ENCODE data around the gene MYZAP. TPM values are rescaled to one million over a fixed set of nuclear protein-coding genes. Genes with fewer than 3 reads are reported as not detected.

The MYZAP gene
- total RNA-seq, 1 donor from 2014 or later: 0.28 TPM

DNA sequence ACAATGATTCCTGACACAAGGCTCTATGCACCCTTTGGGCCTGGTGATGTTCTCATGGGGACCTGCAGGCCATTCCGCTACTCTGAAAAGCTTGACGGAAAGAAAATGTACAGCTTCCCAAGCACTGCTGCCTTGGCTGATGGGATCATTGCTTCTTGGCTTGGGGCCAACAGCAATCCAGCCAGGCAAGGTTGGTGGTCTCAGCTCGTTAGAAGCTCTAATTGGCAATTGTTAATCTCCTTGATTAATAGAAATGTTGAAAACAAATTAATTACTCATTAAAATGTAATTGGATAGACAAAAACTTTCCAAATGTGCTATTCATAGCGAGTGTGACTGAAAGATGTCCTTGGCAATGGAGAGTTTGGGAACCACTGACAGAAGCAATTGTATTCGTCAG, 16.3 kb upstream of the MYZAP start:
- Mint-ChIP-seq H3K36me3 (ENCODE audit: low read depth) (no peaks in the 10 kb centered on the region), H3K4me1 (no peaks in the 10 kb centered on the region), H3K27me3 (ENCODE audit: low read depth) (peaks cover 9% of the 10 kb centered on the region), H3K4me3 (no peak overlapping the region), H3K27ac (ENCODE audit: unreplicated experiment) (no peak overlapping the region), H3K9me3 (peaks cover 3% of the 10 kb centered on the region)
- TF ChIP-seq, protein P1, sequence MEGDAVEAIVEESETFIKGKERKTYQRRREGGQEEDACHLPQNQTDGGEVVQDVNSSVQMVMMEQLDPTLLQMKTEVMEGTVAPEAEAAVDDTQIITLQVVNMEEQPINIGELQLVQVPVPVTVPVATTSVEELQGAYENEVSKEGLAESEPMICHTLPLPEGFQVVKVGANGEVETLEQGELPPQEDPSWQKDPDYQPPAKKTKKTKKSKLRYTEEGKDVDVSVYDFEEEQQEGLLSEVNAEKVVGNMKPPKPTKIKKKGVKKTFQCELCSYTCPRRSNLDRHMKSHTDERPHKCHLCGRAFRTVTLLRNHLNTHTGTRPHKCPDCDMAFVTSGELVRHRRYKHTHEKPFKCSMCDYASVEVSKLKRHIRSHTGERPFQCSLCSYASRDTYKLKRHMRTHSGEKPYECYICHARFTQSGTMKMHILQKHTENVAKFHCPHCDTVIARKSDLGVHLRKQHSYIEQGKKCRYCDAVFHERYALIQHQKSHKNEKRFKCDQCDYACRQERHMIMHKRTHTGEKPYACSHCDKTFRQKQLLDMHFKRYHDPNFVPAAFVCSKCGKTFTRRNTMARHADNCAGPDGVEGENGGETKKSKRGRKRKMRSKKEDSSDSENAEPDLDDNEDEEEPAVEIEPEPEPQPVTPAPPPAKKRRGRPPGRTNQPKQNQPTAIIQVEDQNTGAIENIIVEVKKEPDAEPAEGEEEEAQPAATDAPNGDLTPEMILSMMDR (conservative IDR thresholded peaks at IDR 0.05): no peak
- DNase-seq (ENCODE audit: low read depth, low spot score): no peak

DNA sequence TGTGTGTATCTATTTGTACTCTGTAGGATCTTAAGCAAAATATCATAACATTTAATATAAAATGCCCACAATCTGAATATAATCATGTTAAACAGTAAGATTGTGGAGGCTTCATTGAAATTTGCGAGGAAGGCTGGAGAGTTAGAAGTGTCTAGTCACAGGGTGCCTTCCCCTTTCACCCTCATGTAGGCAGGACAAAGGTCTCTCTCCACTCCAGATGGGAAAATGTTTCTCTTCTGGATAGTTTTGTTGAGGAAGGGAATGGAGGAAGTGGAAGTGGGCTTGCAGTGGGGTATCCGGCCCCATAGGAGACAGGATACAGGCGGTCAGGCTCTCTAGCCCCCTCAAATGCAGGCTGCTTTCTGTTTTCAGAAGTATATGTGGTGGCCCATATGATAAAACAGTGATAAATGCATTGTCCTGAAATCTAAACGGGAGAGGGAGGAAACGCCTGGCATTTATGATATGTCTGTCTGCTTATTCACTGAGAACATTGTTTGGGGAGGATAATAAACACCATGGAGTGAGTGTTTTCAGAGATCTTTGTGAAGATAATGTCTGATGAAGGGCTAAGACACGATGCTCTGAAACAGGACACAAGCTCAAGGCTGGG, 13.3 kb upstream of the MYZAP start:
- TF ChIP-seq, protein P1 (conservative IDR thresholded peaks at IDR 0.05): no peak
- Mint-ChIP-seq H3K27me3 (ENCODE audit: low read depth) (peaks cover 14% of the 10 kb centered on the region), H3K4me1 (no peaks in the 10 kb centered on the region), H3K4me3 (no peak overlapping the region), H3K9me3 (peaks cover 9% of the 10 kb centered on the region), H3K36me3 (ENCODE audit: low read depth) (peaks cover 3% of the 10 kb centered on the region), H3K27ac (ENCODE audit: unreplicated experiment) (no peak overlapping the region)
- no peak for DNase-seq (ENCODE audit: low read depth, low spot score)

- Mint-ChIP-seq H3K4me3 (no peak overlapping the region), H3K27ac (ENCODE audit: unreplicated experiment) (peak overlapping the region; percentile 72), H3K27me3 (ENCODE audit: low read depth) (peaks cover 23% of the 10 kb centered on the region), H3K9me3 (peaks cover 11% of the 10 kb centered on the region), H3K36me3 (ENCODE audit: low read depth) (peaks cover 3% of the 10 kb centered on the region), H3K4me1 (no peaks in the 10 kb centered on the region)
- no peak for DNase-seq (ENCODE audit: low read depth, low spot score)
- TF ChIP-seq, protein P1 (conservative IDR thresholded peaks at IDR 0.05): no peak
Observed at GRCh38 chr15:57580428-57580827, 11.3 kb upstream of the MYZAP start.

DNA sequence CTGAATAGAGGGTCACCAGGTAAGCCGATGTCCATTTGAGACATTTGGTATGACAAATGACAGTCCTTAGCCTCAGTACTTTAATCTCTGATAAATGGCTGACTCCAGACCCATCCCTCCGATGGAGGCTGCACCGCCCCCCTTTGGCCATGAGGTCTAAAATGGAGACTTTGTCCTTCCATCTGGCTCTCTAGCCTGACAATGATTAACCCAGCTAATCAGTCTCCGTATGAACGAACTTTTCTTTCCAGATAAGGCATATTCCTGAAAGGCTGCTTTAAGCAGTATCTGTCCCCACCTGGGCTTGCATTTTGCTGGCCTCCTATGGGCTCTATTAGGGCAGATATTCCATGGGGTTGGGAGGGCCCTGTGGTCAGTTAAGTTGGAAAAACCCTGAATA, 10.8 kb upstream of the MYZAP start:
- Mint-ChIP-seq H3K4me3 (no peak overlapping the region), H3K27me3 (ENCODE audit: low read depth) (peaks cover 23% of the 10 kb centered on the region), H3K36me3 (ENCODE audit: low read depth) (peaks cover 3% of the 10 kb centered on the region), H3K9me3 (peaks cover 10% of the 10 kb centered on the region), H3K27ac (ENCODE audit: unreplicated experiment) (no peak overlapping the region), H3K4me1 (no peaks in the 10 kb centered on the region)
- TF ChIP-seq, protein P1 (conservative IDR thresholded peaks at IDR 0.05): no peak
- DNase-seq (ENCODE audit: low read depth, low spot score): no peak

- peaks cover 8% of the 10 kb centered on the region for H3K9me3 Mint-ChIP-seq
- no peak overlapping the region for H3K4me3 Mint-ChIP-seq
- no peak overlapping the region for H3K27ac Mint-ChIP-seq (ENCODE audit: unreplicated experiment)
- peaks cover 23% of the 10 kb centered on the region for H3K27me3 Mint-ChIP-seq (ENCODE audit: low read depth)
- H3K4me1 Mint-ChIP-seq: no peaks in the 10 kb centered on the region
- TF ChIP-seq, protein P1 (conservative IDR thresholded peaks at IDR 0.05): no peak
- DNase-seq (ENCODE audit: low read depth, low spot score): no peak
- peaks cover 3% of the 10 kb centered on the region for H3K36me3 Mint-ChIP-seq (ENCODE audit: low read depth)
Observed at GRCh38 chr15:57582090-57582489, 9.6 kb upstream of the MYZAP start.

Measured in neural crest cell (in vitro differentiated cells).